HepG2 (cell line): Measurements from ENCODE around the gene CD33. TPM values are rescaled to one million over a fixed set of nuclear protein-coding genes. Genes with fewer than 3 reads are reported as not detected.

Experiments
- ATAC-seq: fragments of 200-7000 bp; cut with Tn5 transposase; 3 replicates; pipeline ENCODE4 v1.9.1; 2020; ENCODE audit warnings: mild to moderate bottlenecking, moderate library complexity
- BruUV-seq: library from RNA; stranded (reverse); fragments of 400-500 nt; replicated peaks from 2 replicates; lab custom pipeline; 2021; lab: Mats Ljungman, UMichigan
- CTCF ChIA-PET: fragments of 300-600 bp; formaldehyde crosslinking; extraction: SDS; loops from one replicate; lab custom pipeline; 2021; ENCODE audit warnings: low total read pairs, inconsistent platforms, low intra/inter-chr PET ratio; lab: Yijun Ruan, JAX
- POLR2A ChIA-PET: fragments of 350-600 bp; sonication (Branson Sonifier 250); formaldehyde crosslinking; loops from one replicate; lab custom pipeline; 2020; ENCODE audit warnings: antibody characterized with exemption, inconsistent platforms; lab: Yijun Ruan, JAX
- DNase-seq: peaks from one replicate; pipeline ENCODE4 v3.0.0-alpha.2; 2015; ENCODE audit warnings: low spot score
- FAIRE-seq: peaks from 3 replicates; lab custom pipeline; 2011; peaks lifted over from hg19 to GRCh38; lab: Jason Lieb, UNC
- H2AFZ ChIP-seq: one replicate; pipeline ENCODE4 v1.6.1; 2011; ENCODE audit warnings: low read length, inconsistent platforms
- H3K27ac ChIP-seq: fragments of 300-600 bp; 3 replicates; pipeline ENCODE4 v1.8.0; 2011; ENCODE audit warnings: mixed run types, mild to moderate bottlenecking, mixed read lengths, low read length, inconsistent platforms; ENCODE audit not compliant: insufficient read depth; ENCODE audit errors: extremely low read length
- H3K27me3 ChIP-seq, 2 experiments: fragments of 200-600 bp in 1 of 2; 2 replicates in 1 of 2; 3 replicates in 1 of 2; pipeline versions ENCODE4 v1.6.0 to v1.8.0; 2011; ENCODE audit warnings: low read length in 2 of 2, mild to moderate bottlenecking in 2 of 2, moderate library complexity in 2 of 2, inconsistent platforms in 1 of 2; ENCODE audit not compliant: insufficient read depth in 2 of 2, control insufficient read depth in 1 of 2
- H3K36me3 ChIP-seq, 2 experiments: fragments of 200-600 bp in 1 of 2; replicated peaks in 1 of 2; 2 replicates in 1 of 2; 3 replicates in 1 of 2; pipeline versions ENCODE4 v1.5.1 to v1.8.0; 2011; ENCODE audit warnings: low read length in 2 of 2, inconsistent platforms in 1 of 2; ENCODE audit not compliant: insufficient read depth in 2 of 2, control insufficient read depth in 1 of 2
- H3K4me1 ChIP-seq: 2 replicates; pipeline ENCODE4 v1.5.1; 2012; ENCODE audit warnings: low read length, inconsistent platforms; ENCODE audit not compliant: insufficient read depth
- H3K4me2 ChIP-seq: 2 replicates; pipeline ENCODE4 v1.6.0; 2011; ENCODE audit warnings: low read depth, low read length, inconsistent platforms
- H3K4me3 ChIP-seq, 3 experiments: fragments of 200-600 bp in 1 of 3; sonication (generic), shearing (Covaris generic) in 1 of 3; replicated peaks in 1 of 3; 2 replicates each; pipeline ENCODE4 v1.5.1; 2011 to 2016; ENCODE audit warnings: low read length in 3 of 3, inconsistent platforms in 2 of 3, low read depth in 2 of 3, mild to moderate bottlenecking in 2 of 3, control low read depth in 1 of 3, mixed read lengths in 1 of 3; ENCODE audit not compliant: insufficient read depth in 1 of 3
- H3K79me2 ChIP-seq: one replicate; pipeline ENCODE4 v1.6.1; 2011; ENCODE audit warnings: low read length, inconsistent platforms; ENCODE audit not compliant: insufficient read depth
- H3K9ac ChIP-seq: 2 replicates; pipeline ENCODE4 v1.6.0; 2011; ENCODE audit warnings: mild to moderate bottlenecking, low read depth, low read length, inconsistent platforms; ENCODE audit not compliant: insufficient read depth
- H3K9me3 ChIP-seq: 2 replicates; pipeline ENCODE4 v1.5.1; 2012; ENCODE audit warnings: mild to moderate bottlenecking, low read length
- H4K20me1 ChIP-seq: 2 replicates; pipeline ENCODE4 v1.6.0; 2011; ENCODE audit warnings: inconsistent platforms, mild to moderate bottlenecking, low read length, moderate library complexity; ENCODE audit not compliant: insufficient read depth
- DNMT3B ChIP-seq: conservative IDR thresholded peaks from 2 replicates; pipeline ENCODE4 v1.6.1; 2016; ENCODE audit warnings: missing biosample characterization, control low read depth
- DRAP1 ChIP-seq: IDR thresholded peaks from 2 replicates; pipeline ENCODE4 v1.6.1; 2016; ENCODE audit warnings: missing genetic modification reagents, missing compliant biosample characterization
- IRF1 ChIP-seq: sonication (generic); formaldehyde crosslinking; IDR thresholded peaks from 2 replicates; pipeline ENCODE4 v1.4.0; 2020; ENCODE audit warnings: low read depth, mild to moderate bottlenecking, missing genetic modification reagents
- MTF1 ChIP-seq: sonication (generic); formaldehyde crosslinking; IDR thresholded peaks from 2 replicates; pipeline ENCODE4 v1.5.0; 2020; ENCODE audit warnings: missing genetic modification reagents
- NFYB ChIP-seq: sonication (generic); formaldehyde crosslinking; IDR thresholded peaks from 2 replicates; pipeline ENCODE4 v1.4.0; 2020; ENCODE audit warnings: missing genetic modification reagents
- NFYC ChIP-seq: IDR thresholded peaks from 2 replicates; pipeline ENCODE4 v1.6.1; 2016; ENCODE audit warnings: missing genetic modification reagents, missing compliant biosample characterization
- TCF7 ChIP-seq: sonication (generic); IDR thresholded peaks from 2 replicates; pipeline ENCODE4 v1.6.1; 2016; ENCODE audit warnings: antibody characterized with exemption, low read depth
- TFE3 ChIP-seq: IDR thresholded peaks from 2 replicates; pipeline ENCODE4 v1.6.1; 2016
- THAP11 ChIP-seq: IDR thresholded peaks from 2 replicates; pipeline ENCODE4 v1.6.1; 2016; ENCODE audit warnings: missing biosample characterization, missing genetic modification reagents
- ZNF530 ChIP-seq: sonication (generic); formaldehyde crosslinking; IDR thresholded peaks from 2 replicates; pipeline ENCODE4 v1.5.0; 2020; ENCODE audit warnings: low read depth, mild to moderate bottlenecking, missing genetic modification reagents
- ZNF737 ChIP-seq: sonication (generic); formaldehyde crosslinking; IDR thresholded peaks from 2 replicates; pipeline ENCODE4 v1.5.0; 2020; ENCODE audit warnings: missing genetic modification reagents, mild to moderate bottlenecking, borderline replicate concordance
- ZNF772 ChIP-seq: sonication (generic); formaldehyde crosslinking; IDR thresholded peaks from 2 replicates; pipeline ENCODE4 v1.5.0; 2020; ENCODE audit warnings: mild to moderate bottlenecking, missing genetic modification reagents
- WGBS: methylation state at CpG from one replicate; pipeline ENCODE4 v1.1.6; 2017; ENCODE audit warnings: low lambda C conversion rate; 5-methylcytosine and 5-hydroxymethylcytosine counted together
- in situ Hi-C: cut with HindIII; loops from 2 replicates; pipeline ENCODE4 v1.10.0; 2017; ENCODE audit warnings: low pct_unique_long_range_greater_than_20kb; ENCODE audit not compliant: extremely low pct_ligation_motif_present
- intact Hi-C: fragments of 100-400 bp; cut with micrococcal nuclease; formaldehyde crosslinking; loops from one replicate; pipeline ENCODE4 v1.10.0; 2022; ENCODE audit not compliant: unreplicated experiment
- polyA plus RNA-seq, 8 experiments: library from polyadenylated mRNA; depleted of rRNA in 3 of 8; stranded (reverse) in 7 of 8; unstranded in 1 of 8; fragments of >200 nt; fragmentation: Illumina TruSeq in 4 of 8; extraction: Trizol in 4 of 8; gene quantifications; 2 replicates each; pipeline versions ENCODE4 v1.2.1 to v1.2.3, GENCODE V29; 2011 to 2016; ENCODE audit warnings: low read depth in 4 of 8, missing spikeins in 1 of 8, mixed read lengths in 1 of 8; ENCODE audit not compliant: insufficient read depth in 1 of 8
- total RNA-seq, 5 experiments: library from RNA; depleted of rRNA; stranded (reverse); fragments of >200 nt; fragmentation: Illumina TruSeq; extraction: Trizol; gene quantifications; 2 replicates each; pipeline ENCODE4 v1.2.3, GENCODE V29; 2016; ENCODE audit warnings: low read depth in 1 of 5

Gene CD33
- total and polyA plus RNA-seq, 2 of the 13 experiments (the other 11 are each of a cell fraction or from before 2014, with no cell fraction given) = 0.29 TPM; not detected in 1

- H3K9me3 ChIP-seq = no peaks in the 10 kb centered on the region
- no peak for TF ChIP-seq IRF1 (CRISPR knock-in tag)
- TF ChIP-seq NFYB (CRISPR knock-in tag) = peak; percentile 19; the same call in 1 of the 2 replicates
- peak; percentile 37; the same call in 1 of the 2 replicates for TF ChIP-seq NFYC (CRISPR knock-in tag)
- no peaks in the 10 kb centered on the region for H4K20me1 ChIP-seq
- no peak within 1 kb of the TSS for H3K4me3 ChIP-seq
- no peaks in the 10 kb centered on the region for H3K79me2 ChIP-seq
- no peak within 1 kb of the TSS for H3K4me2 ChIP-seq
- H3K36me3 ChIP-seq = no peaks in the 10 kb centered on the region
- H3K27ac ChIP-seq = no peak within 1 kb of the TSS
- DNase-seq = no peak
- H3K4me1 ChIP-seq = no peaks in the 10 kb centered on the region
- no peak within 1 kb of the TSS for H2AFZ ChIP-seq
- ChIA-PET POLR2A (no interaction called here), CTCF (no interaction called here)
- H3K27me3 ChIP-seq = 0 out of 5 replicates have a peak, but pooled peaks cover 0 to 3% of the 10 kb centered on the region in 2 experiments
- intact Hi-C loops (no loop called here), in situ Hi-C loops (no loop called here)
- H3K9ac ChIP-seq = no peak within 1 kb of the TSS
- WGBS = 44% methylated on average over 12 of the region's 23 CpGs
- no peak for ATAC-seq
- BruUV-seq = no TSS peak
- FAIRE-seq = no peak
Measured at GRCh38 chr19:51250786-51251467, 26.0 kb downstream of the CD33 start, which contains the start of gene SIGLECL1. TSS of gene SIGLECL1 (plus strand) at chr19:51251080. CDS start at chr19:51264073, 12,993 bp downstream.

- Histone ChIP-seq H4K20me1 (no peaks in the 10 kb centered on the region), H3K4me2 (no peak overlapping the region), H3K9ac (no peak overlapping the region), H3K27ac (no peak overlapping the region), H3K79me2 (no peaks in the 10 kb centered on the region)
- intact Hi-C loops = no loop called here
- DNase-seq (no peak), ATAC-seq (no peak)
- 17% methylated on average over 3 of the region's 9 CpGs for WGBS
- no peak for TF ChIP-seq TCF7
- no peak for TF ChIP-seq ZNF772 (CRISPR knock-in tag)
- no peak for TF ChIP-seq TFE3 (CRISPR knock-in tag)
- TF ChIP-seq ZNF737 = no peak
- TF ChIP-seq ZNF530 (CRISPR knock-in tag) = no peak
- TF ChIP-seq DRAP1 = no peak
- no peak for TF ChIP-seq THAP11 (CRISPR knock-in tag)
- TF ChIP-seq MTF1 = no peak
- TF ChIP-seq DNMT3B (CRISPR knock-in tag) = no peak
- TF ChIP-seq, all 625 proteins: peak for 0
- CTCF ChIA-PET = no interaction called here
- 0 out of 5 replicates have a peak, but pooled peaks cover 0 to 3% of the 10 kb centered on the region in 2 experiments for H3K27me3 ChIP-seq
- no peak overlapping the region for H3K4me3 ChIP-seq
- no peaks in the 10 kb centered on the region for H3K4me1 ChIP-seq
- in situ Hi-C loops = no loop called here
- FAIRE-seq = no peak
- no peaks in the 10 kb centered on the region for H3K36me3 ChIP-seq
- BruUV-seq = no TSS peak
- H2AFZ ChIP-seq = no peak overlapping the region
- no peaks in the 10 kb centered on the region for H3K9me3 ChIP-seq
- POLR2A ChIA-PET = no interaction called here
Measured at GRCh38 chr19:51251468-51251820, 26.6 kb downstream of the CD33 start.
